DMS79 (cell line): ENCODE data around the gene TRAK1.

Experiments used
- DNase-seq: peaks from one replicate; lab custom pipeline; 2025; lab: John Stamatoyannopoulos, UW

TRAK1 gene

DNA sequence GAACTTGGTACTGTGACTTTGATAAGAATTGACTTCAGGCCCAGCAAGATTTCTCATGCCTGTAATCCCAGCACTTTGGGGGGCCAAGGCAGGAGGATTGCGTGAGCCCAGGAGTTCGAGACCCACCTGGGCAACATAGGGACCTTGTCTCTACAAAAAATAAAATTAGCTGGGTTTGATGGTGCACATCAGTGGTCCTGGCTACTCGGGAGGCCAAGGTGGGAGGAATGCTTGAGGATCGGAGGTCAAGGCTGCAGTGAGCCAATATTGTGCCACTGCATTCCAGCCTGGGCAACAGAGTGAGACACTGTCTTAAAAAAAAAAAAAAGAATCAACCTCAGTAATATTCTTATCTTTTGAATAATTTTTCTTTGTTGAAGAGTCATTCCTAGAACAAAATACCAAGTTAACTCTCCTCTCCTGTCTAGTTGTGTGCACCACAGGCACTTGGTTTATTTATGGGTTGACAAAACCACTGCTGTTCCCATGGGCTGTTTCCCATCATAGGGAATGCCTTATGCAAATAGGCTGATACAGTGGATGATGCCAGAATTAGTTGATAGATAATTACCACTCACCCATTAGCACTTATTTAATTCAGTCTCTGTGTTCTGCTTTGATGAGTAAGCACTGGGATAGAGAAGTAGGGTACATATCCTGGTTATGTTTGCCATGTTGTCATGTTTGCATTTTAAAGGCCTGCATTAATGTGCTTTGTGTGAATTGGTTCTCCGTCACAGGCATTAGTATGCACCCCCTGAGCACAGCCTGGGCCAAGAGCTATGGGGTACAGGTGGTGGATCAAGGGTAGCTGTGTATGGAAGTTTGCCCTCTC lies 32.9 kb downstream of the TRAK1 start:
- no peak for DNase-seq

DNA sequence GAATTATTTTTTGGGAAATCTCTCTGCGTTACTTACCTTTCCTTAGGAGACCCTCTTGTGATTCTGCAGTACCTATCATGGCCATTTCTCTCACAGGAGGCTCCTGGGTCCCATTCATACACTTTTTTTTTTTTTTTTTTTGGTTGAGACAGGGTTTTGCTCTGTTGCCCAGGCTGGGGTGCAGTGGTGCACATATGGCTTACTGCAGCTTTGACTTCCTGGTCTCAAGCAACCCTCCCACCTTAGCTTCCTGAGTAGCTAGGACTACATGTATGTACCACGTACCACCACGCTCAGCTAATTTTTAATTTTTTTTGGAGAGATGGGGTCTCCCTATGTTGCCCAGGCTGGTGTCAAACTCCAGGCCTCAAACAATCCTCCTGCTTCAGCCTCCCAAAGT lies 36.1 kb downstream of the TRAK1 start:
- DNase-seq = no peak

- no peak for DNase-seq
Measured at GRCh38 chr3:42128526-42128925, 37.4 kb downstream of the TRAK1 start.

GRCh38 chr3:42129014-42129953 lies 38.1 kb downstream of the TRAK1 start:
- no peak for DNase-seq

DNA sequence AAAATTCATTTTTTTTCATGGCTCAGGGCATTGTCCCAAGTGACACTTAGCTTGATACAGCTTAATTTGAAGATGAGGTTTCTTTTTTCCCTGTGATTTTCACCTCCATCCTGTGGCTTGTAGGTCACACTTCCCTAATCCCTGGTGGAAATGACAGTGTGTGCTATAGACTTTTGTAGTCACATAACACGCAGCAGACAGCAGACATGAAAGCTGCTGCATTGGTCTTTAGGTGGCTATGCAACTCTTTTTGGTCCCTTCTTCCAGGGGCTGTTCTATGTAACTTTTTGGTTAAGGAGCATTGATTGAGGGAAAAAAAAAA lies 38.8 kb downstream of the TRAK1 start:
- no peak for DNase-seq

DNA sequence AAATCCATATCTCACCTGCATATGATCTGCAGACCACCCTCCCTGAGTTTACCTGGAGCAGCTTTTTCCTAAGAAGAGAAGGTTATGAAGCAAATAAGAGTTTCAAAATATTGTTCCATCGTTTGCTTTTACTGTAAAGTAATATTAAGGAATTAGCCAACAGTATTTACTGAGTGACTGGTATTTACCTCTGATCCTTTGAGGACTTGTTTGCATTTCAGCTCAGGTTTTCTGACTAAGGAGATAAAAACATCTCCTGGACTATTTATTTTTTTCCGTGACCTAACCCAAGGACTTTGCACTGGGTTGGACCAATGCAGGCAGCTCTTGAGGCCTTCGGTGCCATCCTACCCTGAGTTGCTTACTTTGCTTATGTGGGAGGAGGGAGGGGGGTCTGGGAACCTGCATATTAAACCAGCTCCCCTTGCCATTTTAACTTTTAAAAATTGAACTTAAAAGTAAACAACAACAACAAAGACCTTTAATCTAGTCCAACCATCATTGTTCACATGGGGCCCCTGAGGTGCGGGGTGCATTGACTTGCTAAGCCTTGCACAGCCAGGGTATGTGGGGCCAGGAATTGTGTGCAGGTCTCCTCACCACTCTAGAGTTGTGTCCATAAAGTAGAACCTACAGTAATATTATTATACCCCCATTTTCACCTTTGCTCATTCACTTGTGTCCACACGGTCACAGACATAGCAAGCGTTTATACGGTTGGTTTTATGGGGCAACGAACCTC lies 39.3 kb downstream of the TRAK1 start:
- DNase-seq = no peak

DNA sequence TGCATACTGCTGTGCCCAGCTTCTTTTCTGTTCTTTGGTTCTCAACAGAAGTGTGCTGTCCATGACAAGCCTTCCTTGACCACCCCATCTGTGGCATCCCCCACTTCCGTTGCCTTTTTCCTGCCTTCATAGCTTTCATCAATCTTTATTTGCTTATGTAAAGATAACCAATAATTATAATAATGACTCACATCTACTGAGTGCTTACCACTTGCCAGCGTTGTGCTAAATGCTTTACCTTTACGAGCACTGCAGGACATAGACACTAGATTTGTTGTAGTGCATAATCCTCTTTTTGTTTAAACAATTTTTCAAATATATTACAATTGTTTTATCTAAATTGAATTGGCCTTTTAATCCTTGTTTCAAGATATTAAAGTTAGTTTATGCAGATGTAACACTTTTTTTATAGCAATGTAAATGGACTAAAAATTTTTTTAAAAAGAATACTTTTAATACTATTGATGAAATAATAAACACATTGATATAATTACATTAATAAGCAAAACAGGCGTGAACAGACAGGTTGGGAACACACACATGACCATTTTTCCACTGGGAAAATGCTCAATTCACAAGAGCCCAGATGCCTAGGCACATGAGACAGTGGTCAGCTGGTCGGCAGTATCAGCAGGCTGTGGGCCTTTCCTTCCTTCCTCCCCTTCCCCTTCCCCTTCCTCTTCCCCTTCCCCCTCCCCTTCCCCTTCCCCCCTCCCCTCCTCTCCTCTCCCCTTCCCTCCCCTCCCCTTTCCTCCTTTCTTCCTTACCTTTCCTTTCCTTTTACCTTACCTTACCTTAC lies 42.5 kb downstream of the TRAK1 start:
- DNase-seq = no peak

GRCh38 chr3:42134867-42135464 lies 43.8 kb downstream of the TRAK1 start:
- no peak for DNase-seq

GRCh38 chr3:42139621-42140453 lies 48.7 kb downstream of the TRAK1 start:
- no peak for DNase-seq

DNA sequence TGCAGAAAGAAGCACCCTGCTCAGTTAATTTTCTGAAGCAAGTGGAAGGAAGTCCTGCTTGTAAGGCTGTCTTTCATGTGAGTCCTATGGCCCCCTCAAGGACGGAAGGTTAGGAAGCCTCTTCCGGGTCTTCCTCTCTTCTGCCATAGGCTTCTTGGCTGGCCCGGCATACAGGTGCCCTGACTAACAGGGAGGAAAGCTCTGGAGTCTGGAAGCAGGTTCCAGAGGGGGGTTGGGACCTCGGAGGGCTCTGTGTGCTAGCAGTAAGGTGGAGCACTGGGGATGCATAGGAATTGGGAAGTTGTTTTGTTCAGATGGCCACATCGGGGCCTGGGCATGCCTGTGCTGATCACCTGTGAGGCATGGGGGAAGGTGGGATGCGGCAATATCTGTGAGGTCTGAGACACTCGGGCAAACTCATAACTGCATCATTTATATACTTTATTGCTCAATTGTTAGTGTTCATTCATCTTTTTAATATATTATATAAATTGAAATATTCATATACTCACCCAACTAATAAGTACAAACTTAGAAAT lies 49.6 kb downstream of the TRAK1 start:
- DNase-seq = no peak

DNA sequence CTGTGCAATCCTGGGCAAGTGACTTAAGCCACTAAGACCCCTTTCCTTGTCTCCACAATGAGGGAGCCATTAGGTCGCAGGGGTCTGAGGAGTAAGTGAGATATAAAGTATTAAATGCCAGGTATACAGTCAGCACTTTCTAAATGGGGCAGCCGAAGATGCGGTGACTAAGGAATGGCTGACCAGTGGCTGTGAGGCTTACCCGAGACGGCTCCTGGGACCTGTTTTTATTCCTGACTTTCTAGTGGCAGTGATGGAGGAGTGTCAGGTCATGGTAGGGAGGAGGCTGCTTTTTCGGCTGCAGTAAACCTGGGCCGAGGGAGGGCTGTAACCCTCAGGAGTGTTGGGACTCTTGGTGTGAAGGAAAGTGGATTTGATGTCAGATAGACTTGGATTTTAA lies 52.3 kb downstream of the TRAK1 start:
- DNase-seq = no peak

GRCh38 chr3:42144209-42144608 lies 53.1 kb downstream of the TRAK1 start:
- DNase-seq = no peak

DNA sequence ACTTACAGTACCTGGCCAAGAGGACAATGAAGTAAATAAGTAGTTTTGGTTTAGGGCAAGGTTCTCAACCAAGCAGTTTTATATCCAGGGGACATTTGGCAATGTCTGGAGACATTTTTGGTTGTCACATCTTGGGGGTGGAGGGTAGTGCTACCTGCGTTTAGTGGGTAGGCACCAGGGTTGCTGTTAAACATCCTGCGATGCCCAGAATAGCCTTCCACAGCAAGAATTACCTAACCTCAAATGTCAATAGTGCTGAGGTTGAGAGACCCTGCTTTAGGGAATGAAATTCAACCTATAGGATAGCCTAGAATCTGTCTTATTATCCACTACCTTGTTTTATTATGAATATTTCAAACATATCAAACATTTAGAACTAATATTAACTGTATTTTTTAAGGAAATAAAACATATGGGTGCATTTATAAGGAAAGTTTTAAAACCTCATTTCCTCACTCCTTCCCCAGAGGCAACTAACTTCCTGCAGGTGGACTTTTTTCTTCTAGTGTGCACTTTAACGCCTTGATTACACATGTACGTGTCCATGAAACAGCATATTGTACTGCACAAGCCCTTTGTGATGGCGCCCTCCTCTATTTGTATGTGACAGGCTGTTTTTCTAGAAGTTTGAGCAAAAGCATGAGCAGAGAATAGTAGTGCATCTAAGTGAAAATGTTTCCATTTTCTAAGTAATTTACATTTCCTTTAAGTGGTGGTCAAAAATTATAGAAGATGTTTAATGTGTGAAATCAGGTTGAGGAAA lies 57.1 kb downstream of the TRAK1 start:
- no peak for DNase-seq

- DNase-seq = no peak
Measured at GRCh38 chr3:42148982-42149432, 57.9 kb downstream of the TRAK1 start.

- DNase-seq = no peak
Measured at GRCh38 chr3:42149532-42149931, 58.4 kb downstream of the TRAK1 start.

DNA sequence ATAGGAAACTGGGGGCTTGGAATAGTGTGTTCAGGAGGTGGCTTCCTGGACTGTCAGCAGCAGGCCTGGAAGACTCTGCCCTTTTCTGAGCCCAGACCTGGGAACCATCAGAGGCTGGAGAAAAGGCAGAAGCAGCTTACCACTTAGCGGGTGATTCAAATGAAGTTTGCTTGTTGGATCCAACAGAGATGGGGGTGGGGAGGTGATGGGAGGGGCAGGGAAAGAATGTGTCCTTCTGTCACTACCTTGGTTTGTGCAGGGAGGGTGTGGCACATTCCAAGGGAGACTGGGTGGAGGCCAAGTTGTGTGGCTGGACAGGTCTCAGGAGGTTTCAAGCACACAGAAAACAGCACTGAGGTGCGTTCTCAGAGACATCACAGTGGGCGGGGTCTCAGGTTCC lies 58.8 kb downstream of the TRAK1 start:
- DNase-seq = no peak

DNA sequence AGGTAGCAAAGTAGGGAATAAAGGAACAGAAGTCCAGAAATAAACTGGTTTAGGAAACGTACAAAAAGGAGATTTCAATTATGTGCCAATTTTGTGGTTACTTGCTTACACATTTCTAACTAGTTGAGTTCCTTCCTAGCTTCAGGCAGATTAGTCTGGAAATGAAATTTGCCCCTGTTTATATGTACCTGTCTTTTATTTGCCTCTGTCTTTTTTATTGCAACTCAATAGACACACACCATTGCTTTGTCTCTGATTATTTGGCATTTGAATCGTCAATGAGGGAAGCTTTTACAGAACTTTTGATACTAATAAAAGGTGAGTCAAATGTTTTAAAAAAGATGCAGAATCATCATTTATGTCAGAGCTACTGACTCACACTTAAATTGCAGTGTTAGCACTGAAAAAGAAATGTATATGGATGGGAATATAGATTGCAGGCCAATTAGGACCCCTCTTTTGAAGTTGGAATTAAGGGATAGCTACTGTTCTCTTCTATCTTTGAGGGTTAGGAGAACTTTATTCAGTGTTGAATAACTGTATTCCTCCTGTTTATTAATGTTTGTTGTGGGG lies 60.5 kb downstream of the TRAK1 start:
- no peak for DNase-seq

DNA sequence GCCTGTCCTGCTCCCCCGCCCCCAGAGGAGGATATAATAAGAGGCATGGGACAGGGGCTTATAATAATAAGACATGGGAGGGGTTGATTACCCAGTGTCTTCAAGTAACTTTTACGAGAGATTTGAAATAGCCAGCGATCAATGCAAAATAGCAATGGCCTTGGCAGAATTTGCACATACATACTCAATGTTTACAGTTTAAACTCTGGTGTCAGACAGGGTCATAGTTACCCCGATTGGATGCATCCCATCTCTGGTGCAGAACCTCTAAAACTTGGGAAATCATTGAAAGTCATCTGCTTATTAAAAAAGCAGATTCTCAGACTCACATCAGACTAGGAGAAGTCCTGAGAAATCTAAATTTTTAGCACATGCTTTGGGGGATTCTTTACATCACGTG lies 61.0 kb downstream of the TRAK1 start:
- no peak for DNase-seq

DNA sequence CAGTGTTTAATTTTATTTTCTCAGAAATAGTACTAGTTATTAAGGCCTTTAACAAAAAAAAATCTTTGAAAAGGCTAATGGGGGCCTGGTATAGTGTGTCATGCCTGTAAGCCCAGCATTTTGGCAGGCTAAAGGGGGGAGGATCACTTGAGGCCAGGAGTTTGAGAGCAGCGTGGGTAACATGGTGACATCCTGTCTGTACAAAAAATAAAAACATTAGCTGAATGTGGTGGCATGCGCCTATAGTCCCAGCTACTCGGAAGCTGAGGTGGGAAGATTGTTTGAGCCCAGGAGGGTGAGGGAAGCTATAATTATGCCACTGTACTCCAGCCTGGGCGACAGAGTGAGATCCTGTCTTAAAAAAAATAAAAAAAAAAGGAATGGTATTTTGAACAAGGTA lies 61.9 kb downstream of the TRAK1 start:
- no peak for DNase-seq
